Neural cell (in vitro differentiated cells): ENCODE data around the gene WDR38. TPM values are rescaled to one million over a fixed set of nuclear protein-coding genes. Genes with fewer than 3 reads are reported as not detected.

ENCODE experiments used
- H2AFZ ChIP-seq: fragments of 200-600, 300-800 bp; sonication (generic), shearing (Covaris generic); 2 replicates; pipeline ENCODE4 v1.6.0; 2014; ENCODE audit warnings: low read depth, mild to moderate bottlenecking, antibody characterized with exemption, low read length, moderate library complexity
- H3F3A ChIP-seq: fragments of 200-600 bp; shearing (Covaris generic); 2 replicates; pipeline ENCODE4 v1.6.1; 2016; ENCODE audit warnings: mild to moderate bottlenecking, moderate library complexity, mixed read lengths, antibody characterized with exemption, low read length; ENCODE audit not compliant: insufficient read depth, poor library complexity, severe bottlenecking
- H3K27ac ChIP-seq: fragments of 200-600, 300-800 bp; sonication (generic), shearing (Covaris generic); 2 replicates; pipeline ENCODE4 v1.5.1; 2014; ENCODE audit warnings: mild to moderate bottlenecking, low read length, moderate library complexity
- H3K27me3 ChIP-seq: fragments of 300-800, 200-600 bp; sonication (generic), shearing (Covaris generic); 2 replicates; pipeline ENCODE4 v1.6.0; 2014; ENCODE audit warnings: mild to moderate bottlenecking, low read depth, low read length, moderate library complexity; ENCODE audit not compliant: insufficient read depth
- H3K36me3 ChIP-seq: fragments of 300-800, 200-600 bp; sonication (generic), shearing (Covaris generic); 2 replicates; pipeline ENCODE4 v1.5.1; 2014; ENCODE audit warnings: mild to moderate bottlenecking, antibody characterized with exemption, low read length, moderate library complexity; ENCODE audit not compliant: insufficient read depth
- H3K4me2 ChIP-seq: fragments of 300-800, 200-600 bp; sonication (generic), shearing (Covaris generic); 2 replicates; pipeline ENCODE4 v1.6.0; 2014; ENCODE audit warnings: mild to moderate bottlenecking, low read length
- H3K4me3 ChIP-seq: fragments of 300-800, 200-600 bp; sonication (generic), shearing (Covaris generic); 2 replicates; pipeline ENCODE4 v1.5.1; 2014; ENCODE audit warnings: mild to moderate bottlenecking, low read length, moderate library complexity
- H3K79me2 ChIP-seq: fragments of 200-600 bp; shearing (Covaris generic); replicated peaks from 2 replicates; pipeline ENCODE4 v1.6.0; 2014; ENCODE audit warnings: mild to moderate bottlenecking, low read length, moderate library complexity; ENCODE audit not compliant: insufficient read depth
- H3K9ac ChIP-seq: fragments of 300-800, 200-600 bp; sonication (generic), shearing (Covaris generic); 2 replicates; pipeline ENCODE4 v1.6.1; 2016; ENCODE audit warnings: mild to moderate bottlenecking, low read length, mixed read lengths
- H3K9me2 ChIP-seq: fragments of 200-600 bp; shearing (Covaris generic); 2 replicates; pipeline ENCODE4 v1.6.1; 2016; ENCODE audit warnings: mild to moderate bottlenecking, low read length, mixed read lengths; ENCODE audit not compliant: insufficient read depth
- H3K9me3 ChIP-seq: fragments of 200-600, 300-800 bp; sonication (generic), shearing (Covaris generic); 2 replicates; pipeline ENCODE4 v1.6.1; 2016; ENCODE audit warnings: mild to moderate bottlenecking, mixed run types, low read length, moderate library complexity, mixed read lengths
- H4K20me1 ChIP-seq: fragments of 200-600 bp; shearing (Covaris generic); 2 replicates; pipeline ENCODE4 v1.6.1; 2016; ENCODE audit warnings: mild to moderate bottlenecking, mixed run types; ENCODE audit not compliant: insufficient read depth
- EP300 ChIP-seq: fragments of 450-650 bp; conservative IDR thresholded peaks from 2 replicates; pipeline ENCODE4 v1.6.1; 2014; ENCODE audit warnings: antibody characterized with exemption, mild to moderate bottlenecking, moderate library complexity; ENCODE audit not compliant: poor library complexity, severe bottlenecking
- EZH2 ChIP-seq: fragments of 200-600, 300-800 bp; shearing (Covaris generic), sonication (generic); IDR thresholded peaks from 2 replicates; pipeline ENCODE4 v1.6.1; 2014; ENCODE audit warnings: antibody characterized with exemption, low read length, borderline replicate concordance, mild to moderate bottlenecking; ENCODE audit not compliant: insufficient read depth, poor library complexity, severe bottlenecking
- MXI1 ChIP-seq: fragments of 450-650 bp; conservative IDR thresholded peaks from 2 replicates; pipeline ENCODE4 v1.6.1; 2014; ENCODE audit warnings: antibody characterized with exemption, mild to moderate bottlenecking; ENCODE audit not compliant: poor library complexity, severe bottlenecking
- POLR2AphosphoS5 ChIP-seq: IDR thresholded peaks from 2 replicates; pipeline ENCODE4 v1.6.1; 2012
- RAD21 ChIP-seq: fragments of 450-650 bp; conservative IDR thresholded peaks from 2 replicates; pipeline ENCODE4 v1.6.1; 2014; ENCODE audit warnings: antibody characterized with exemption, mild to moderate bottlenecking, moderate library complexity
- REST ChIP-seq: IDR thresholded peaks from 2 replicates; pipeline ENCODE4 v1.6.1; 2012; ENCODE audit warnings: borderline replicate concordance
- SMC3 ChIP-seq: fragments of 450-650 bp; conservative IDR thresholded peaks from 2 replicates; pipeline ENCODE4 v1.6.1; 2014; ENCODE audit warnings: antibody characterized with exemption, mild to moderate bottlenecking, moderate library complexity; ENCODE audit not compliant: poor library complexity
- TAF1 ChIP-seq: IDR thresholded peaks from 2 replicates; pipeline ENCODE4 v1.6.1; 2012; ENCODE audit warnings: low read depth
- polyA plus RNA-seq: library from polyadenylated mRNA; depleted of rRNA; stranded (reverse); fragments of >200 nt; gene quantifications from 2 replicates; pipeline ENCODE4 v1.2.3, GENCODE V29; 2014
- TF ChIP-seq, protein P1 (sequence below): fragments of 450-650 bp; IDR thresholded peaks from 2 replicates; pipeline ENCODE4 v1.5.1; 2014; ENCODE audit warnings: antibody characterized with exemption, mild to moderate bottlenecking, moderate library complexity; ENCODE audit not compliant: poor library complexity, severe bottlenecking

WDR38 gene
- polyA plus RNA-seq, 1 donor from 2014 or later: not detected

DNA sequence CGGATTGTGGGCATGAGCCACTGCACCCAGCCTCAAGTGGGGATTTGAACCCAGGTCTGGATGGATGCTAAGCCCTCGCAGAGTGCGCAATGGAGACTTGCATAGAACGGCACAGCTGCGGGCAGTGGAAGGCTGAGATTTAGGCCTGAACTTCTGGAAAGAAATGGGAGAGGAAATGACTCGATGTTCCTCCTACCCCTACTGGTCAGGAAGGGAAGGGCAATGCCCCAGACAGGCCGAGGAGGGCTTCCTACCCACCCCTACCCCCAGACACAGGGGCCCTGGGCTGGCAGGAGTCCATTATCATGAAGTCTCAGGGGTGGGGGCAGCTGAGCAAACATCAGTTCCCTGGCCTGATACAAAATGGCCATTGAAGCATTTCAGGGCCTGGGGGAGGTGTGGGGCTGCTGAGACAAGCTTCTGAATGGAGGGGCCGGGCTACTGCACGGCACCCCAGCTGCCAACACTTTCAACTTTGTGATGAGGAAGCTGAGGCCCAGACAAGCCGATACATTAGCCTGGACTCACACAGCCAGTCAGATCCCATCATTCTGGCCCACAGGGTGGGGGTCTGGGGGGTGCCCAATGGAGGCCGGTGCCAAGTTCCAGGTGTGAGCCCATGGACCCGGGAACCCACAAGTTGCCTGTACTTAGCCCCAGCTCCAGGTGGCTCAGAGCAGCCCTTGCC lies 13.5 kb upstream of the WDR38 start:
- Histone ChIP-seq H3K4me3 (no peak overlapping the region), H4K20me1 (no peaks in the 10 kb centered on the region), H2AFZ (no peak overlapping the region), H3K36me3 (no peaks in the 10 kb centered on the region), H3K9me2 (no peaks in the 10 kb centered on the region), H3F3A (no peaks in the 10 kb centered on the region), H3K4me2 (no peak overlapping the region), H3K27me3 (no peaks in the 10 kb centered on the region), H3K27ac (no peak overlapping the region), H3K9ac (no peak overlapping the region), H3K9me3 (no peaks in the 10 kb centered on the region), H3K79me2 (no peaks in the 10 kb centered on the region)
- TF ChIP-seq EZH2 (no peak), SMC3 (no peak), TAF1 (no peak), EP300 (no peak), MXI1 (no peak), REST (no peak), POLR2AphosphoS5 (no peak), RAD21 (no peak)
- TF ChIP-seq, protein P1, sequence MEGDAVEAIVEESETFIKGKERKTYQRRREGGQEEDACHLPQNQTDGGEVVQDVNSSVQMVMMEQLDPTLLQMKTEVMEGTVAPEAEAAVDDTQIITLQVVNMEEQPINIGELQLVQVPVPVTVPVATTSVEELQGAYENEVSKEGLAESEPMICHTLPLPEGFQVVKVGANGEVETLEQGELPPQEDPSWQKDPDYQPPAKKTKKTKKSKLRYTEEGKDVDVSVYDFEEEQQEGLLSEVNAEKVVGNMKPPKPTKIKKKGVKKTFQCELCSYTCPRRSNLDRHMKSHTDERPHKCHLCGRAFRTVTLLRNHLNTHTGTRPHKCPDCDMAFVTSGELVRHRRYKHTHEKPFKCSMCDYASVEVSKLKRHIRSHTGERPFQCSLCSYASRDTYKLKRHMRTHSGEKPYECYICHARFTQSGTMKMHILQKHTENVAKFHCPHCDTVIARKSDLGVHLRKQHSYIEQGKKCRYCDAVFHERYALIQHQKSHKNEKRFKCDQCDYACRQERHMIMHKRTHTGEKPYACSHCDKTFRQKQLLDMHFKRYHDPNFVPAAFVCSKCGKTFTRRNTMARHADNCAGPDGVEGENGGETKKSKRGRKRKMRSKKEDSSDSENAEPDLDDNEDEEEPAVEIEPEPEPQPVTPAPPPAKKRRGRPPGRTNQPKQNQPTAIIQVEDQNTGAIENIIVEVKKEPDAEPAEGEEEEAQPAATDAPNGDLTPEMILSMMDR: no peak

- Histone ChIP-seq H4K20me1 (no peaks in the 10 kb centered on the region), H2AFZ (no peak overlapping the region), H3K27ac (no peak overlapping the region), H3K4me2 (no peak overlapping the region), H3K9me2 (no peaks in the 10 kb centered on the region), H3K36me3 (no peaks in the 10 kb centered on the region), H3K4me3 (no peak overlapping the region), H3K9ac (no peak overlapping the region), H3K9me3 (no peaks in the 10 kb centered on the region), H3F3A (no peaks in the 10 kb centered on the region), H3K27me3 (no peaks in the 10 kb centered on the region), H3K79me2 (no peaks in the 10 kb centered on the region)
- TF ChIP-seq TAF1 (no peak), EP300 (no peak), MXI1 (no peak), EZH2 (no peak), RAD21 (no peak)
- TF ChIP-seq, protein P1: no peak
Observed at GRCh38 chr9:124840300-124840833, 12.9 kb upstream of the WDR38 start.
